H9 (cell line): Measurements from ENCODE around the gene SNHG17. TPM values are rescaled to one million over a fixed set of nuclear protein-coding genes. Genes with fewer than 3 reads are reported as not detected.
A peak's percentile ranks its signal among the peaks of the same experiment; 100 is the strongest.

Experiments
- DNase-seq: peaks from one replicate; pipeline ENCODE4 v3.0.0-alpha.2; 2017
- H2AFZ ChIP-seq: one replicate; pipeline ENCODE4 v1.6.1; 2013; ENCODE audit warnings: mild to moderate bottlenecking, low read length, control low read depth, moderate library complexity
- H2AK5ac ChIP-seq: 2 replicates; pipeline ENCODE4 v1.6.1; 2013; ENCODE audit warnings: low read length, control low read depth, mixed read lengths; ENCODE audit not compliant: insufficient read length
- H2BK120ac ChIP-seq: one replicate; pipeline ENCODE4 v1.6.1; 2013; ENCODE audit warnings: low read depth, mild to moderate bottlenecking, low read length, control low read depth, inconsistent platforms; ENCODE audit not compliant: poor library complexity, severe bottlenecking
- H2BK12ac ChIP-seq: 2 replicates; pipeline ENCODE4 v1.6.1; 2013; ENCODE audit warnings: low read length, control low read depth, mixed read lengths, low read depth; ENCODE audit not compliant: insufficient read length
- H2BK15ac ChIP-seq: 2 replicates; pipeline ENCODE4 v1.6.1; 2013; ENCODE audit warnings: low read depth, low read length, control low read depth
- H2BK20ac ChIP-seq: one replicate; pipeline ENCODE4 v1.6.1; 2013; ENCODE audit warnings: low read depth, mild to moderate bottlenecking, low read length, control low read depth, inconsistent platforms; ENCODE audit not compliant: poor library complexity, severe bottlenecking
- H2BK5ac ChIP-seq: 2 replicates; pipeline ENCODE4 v1.6.1; 2013; ENCODE audit warnings: low read length, control low read depth, mixed read lengths; ENCODE audit not compliant: insufficient read length
- H3K14ac ChIP-seq: 2 replicates; pipeline ENCODE4 v1.6.1; 2013; ENCODE audit warnings: low read length, control low read depth; ENCODE audit not compliant: insufficient read depth
- H3K18ac ChIP-seq: 2 replicates; pipeline ENCODE4 v1.6.1; 2013; ENCODE audit warnings: low read depth, mild to moderate bottlenecking, mixed read lengths, low read length, control low read depth; ENCODE audit not compliant: insufficient read length
- H3K23ac ChIP-seq: 2 replicates; pipeline ENCODE4 v1.6.1; 2013; ENCODE audit warnings: low read length, control low read depth, mixed read lengths, low read depth; ENCODE audit not compliant: insufficient read length
- H3K23me2 ChIP-seq: 2 replicates; pipeline ENCODE4 v1.6.1; 2013; ENCODE audit warnings: low read depth, mild to moderate bottlenecking, mixed read lengths, low read length, control low read depth; ENCODE audit not compliant: insufficient read length, poor library complexity, severe bottlenecking
- H3K27ac ChIP-seq: 2 replicates; pipeline ENCODE4 v1.5.1; 2013; ENCODE audit warnings: low read length, control low read depth, mixed read lengths, low read depth; ENCODE audit not compliant: insufficient read length
- H3K27me3 ChIP-seq: 2 replicates; pipeline ENCODE4 v1.6.1; 2013; ENCODE audit warnings: low read length, control low read depth, inconsistent platforms; ENCODE audit not compliant: insufficient read depth
- H3K4ac ChIP-seq: 2 replicates; pipeline ENCODE4 v1.6.1; 2013; ENCODE audit warnings: low read depth, mild to moderate bottlenecking, control low read depth, inconsistent platforms, low read length, moderate library complexity
- H3K4me1 ChIP-seq: 2 replicates; pipeline ENCODE4 v1.6.1; 2013; ENCODE audit warnings: low read length, control low read depth, inconsistent platforms; ENCODE audit not compliant: insufficient read depth
- H3K4me2 ChIP-seq: 2 replicates; pipeline ENCODE4 v1.6.1; 2013; ENCODE audit warnings: low read length, control low read depth, mixed read lengths; ENCODE audit not compliant: insufficient read length, insufficient read depth
- H3K56ac ChIP-seq: 2 replicates; pipeline ENCODE4 v1.6.1; 2013; ENCODE audit warnings: low read depth, mild to moderate bottlenecking, mixed read lengths, low read length, control low read depth; ENCODE audit not compliant: insufficient read length
- H3K79me1 ChIP-seq: 2 replicates; pipeline ENCODE4 v1.6.1; 2013; ENCODE audit warnings: low read depth, mild to moderate bottlenecking, moderate library complexity, low read length, control low read depth, inconsistent platforms; ENCODE audit not compliant: insufficient read depth, poor library complexity, severe bottlenecking
- H3K79me2 ChIP-seq: 2 replicates; pipeline ENCODE4 v1.6.1; 2013; ENCODE audit warnings: low read length, control low read depth, inconsistent platforms; ENCODE audit not compliant: insufficient read depth
- H3K9ac ChIP-seq: 2 replicates; pipeline ENCODE4 v1.6.1; 2013; ENCODE audit warnings: low read length, control low read depth, mixed read lengths; ENCODE audit not compliant: insufficient read length; ENCODE audit errors: extremely low read depth
- H3K9me3 ChIP-seq: one replicate; pipeline ENCODE4 v1.6.1; 2013; ENCODE audit warnings: low read depth, low read length, inconsistent platforms; ENCODE audit not compliant: control insufficient read depth
- H3T11ph ChIP-seq: one replicate; pipeline ENCODE4 v1.6.1; 2013; ENCODE audit warnings: mild to moderate bottlenecking, low read length, control low read depth, inconsistent platforms
- H4K20me1 ChIP-seq: one replicate; pipeline ENCODE4 v1.6.1; 2013; ENCODE audit not compliant: control insufficient read depth, insufficient read length, insufficient read depth
- H4K5ac ChIP-seq: 2 replicates; pipeline ENCODE4 v1.6.1; 2013; ENCODE audit warnings: low read depth, mild to moderate bottlenecking, mixed read lengths, low read length, control low read depth; ENCODE audit not compliant: insufficient read length
- H4K8ac ChIP-seq: replicated peaks from 2 replicates; pipeline ENCODE4 v1.6.1; 2013; ENCODE audit warnings: low read length, control low read depth, mixed read lengths, low read depth; ENCODE audit not compliant: insufficient read length
- H4K91ac ChIP-seq: 2 replicates; pipeline ENCODE4 v1.6.1; 2013; ENCODE audit warnings: low read depth, mild to moderate bottlenecking, moderate library complexity, mixed read lengths, low read length, control low read depth; ENCODE audit not compliant: insufficient read length
- H3K27ac Mint-ChIP-seq, 3 experiments: 2 replicates in 2 of 3; 3 replicates in 1 of 3; pipeline ENCODE4 v1.8.0; 2020 to 2021; ENCODE audit warnings: mixed read lengths in 3 of 3, mild to moderate bottlenecking in 1 of 3, moderate library complexity in 1 of 3
- H3K27me3 Mint-ChIP-seq: 2 replicates; pipeline ENCODE4 v1.8.0; 2021; ENCODE audit warnings: low read depth, mild to moderate bottlenecking, moderate library complexity, mixed read lengths
- H3K36me3 Mint-ChIP-seq, 3 experiments: 2 replicates in 2 of 3; 3 replicates in 1 of 3; pipeline ENCODE4 v1.8.0; 2020 to 2021; ENCODE audit warnings: low read depth in 3 of 3, mixed read lengths in 3 of 3; ENCODE audit not compliant: insufficient read depth in 1 of 3
- H3K4me1 Mint-ChIP-seq, 2 experiments: 2 replicates each; pipeline ENCODE4 v1.8.0; 2020; ENCODE audit warnings: mixed read lengths in 2 of 2
- H3K4me3 Mint-ChIP-seq, 2 experiments: 2 replicates in 1 of 2; 3 replicates in 1 of 2; pipeline ENCODE4 v1.8.0; 2020 to 2021; ENCODE audit warnings: mild to moderate bottlenecking in 2 of 2, mixed read lengths in 2 of 2, moderate library complexity in 1 of 2
- H3K9me3 Mint-ChIP-seq, 2 experiments: 2 replicates in 1 of 2; 3 replicates in 1 of 2; pipeline ENCODE4 v1.8.0; 2020; ENCODE audit warnings: mild to moderate bottlenecking in 2 of 2, mixed read lengths in 2 of 2, moderate library complexity in 1 of 2
- CTCF ChIP-seq: fragments of 200-600 bp; sonication (generic); conservative IDR thresholded peaks from 3 replicates; pipeline ENCODE4 v1.8.0; 2021; ENCODE audit warnings: antibody characterized with exemption, mild to moderate bottlenecking
- WGBS: extraction: QIAGEN DNeasy Blood & Tissue Kit; methylation state at CpG from one replicate; pipeline ENCODE4 v1.1.7; 2013; ENCODE audit warnings: missing lambda C conversion rate, low lambda C conversion rate, mixed read lengths; ENCODE audit not compliant: insufficient read length; ENCODE audit errors: extremely low coverage; 5-methylcytosine and 5-hydroxymethylcytosine counted together
- total RNA-seq: library from RNA; stranded (reverse); gene quantifications from 2 replicates; pipeline ENCODE4 v1.2.1, GENCODE V29; 2021

Gene SNHG17
- total RNA-seq, 1 experiment from 2014 or later = 70.1 TPM

GRCh38 chr20:38450412-38450975 is 15.4 kb upstream of the SNHG17 start:
- Mint-ChIP-seq H3K27ac (peak overlapping the region in 1 of 3 experiments; percentile 28; a peak in 1 of 7 replicates), H3K36me3 (peaks cover 20 to 34% (median 30%) of the 10 kb centered on the region in 3 experiments; a peak in 6 of 7 replicates), H3K9me3 (no peaks in the 10 kb centered on the region), H3K4me1 (peaks cover 10 to 16% of the 10 kb centered on the region in 2 experiments), H3K4me3 (no peak overlapping the region; a peak in 1 of 5 replicates), H3K27me3 (no peaks in the 10 kb centered on the region; the same call in 1 of the 2 replicates)
- Histone ChIP-seq H3K14ac (no peak overlapping the region), H3K23me2 (peaks cover 9% of the 10 kb centered on the region), H3K79me2 (no peaks in the 10 kb centered on the region; the same call in 1 of the 2 replicates), H2BK20ac (no peak overlapping the region), H4K8ac (no peak overlapping the region), H2BK15ac (no peak overlapping the region), H3T11ph (no peak overlapping the region), H4K91ac (no peak overlapping the region), H3K23ac (no peak overlapping the region), H3K27ac (no peak overlapping the region), H3K56ac (no peak overlapping the region), H4K20me1 (no peaks in the 10 kb centered on the region), H2BK12ac (no peak overlapping the region), H3K79me1 (peaks cover 2% of the 10 kb centered on the region), H2AFZ (no peak overlapping the region), H3K4ac (no peak overlapping the region), H4K5ac (no peak overlapping the region), H3K9ac (no peak overlapping the region), H3K18ac (no peak overlapping the region), H3K9me3 (no peaks in the 10 kb centered on the region), H3K27me3 (no peaks in the 10 kb centered on the region), H3K4me2 (no peak overlapping the region), H2BK5ac (no peak overlapping the region), H2BK120ac (no peak overlapping the region), H2AK5ac (no peak overlapping the region), H3K4me1 (no peaks in the 10 kb centered on the region)
- WGBS = no CpG with 5 or more reads among the region's 7 CpGs
- DNase-seq = no peak
- TF ChIP-seq CTCF = no peak
